K562 (cell line): ENCODE measurements around the gene PARD3B. TPM values are rescaled to one million over a fixed set of nuclear protein-coding genes. Genes with fewer than 3 reads are reported as not detected.

Experiments used
- MEF2D ChIP-seq: conservative IDR thresholded peaks from 2 replicates; pipeline ENCODE4 v1.6.1; 2016; ENCODE audit warnings: low read depth, missing genetic modification characterization, missing compliant biosample characterization
- REST ChIP-seq, 2 experiments: fragments of 450-650 bp; formaldehyde crosslinking in 1 of 2; IDR thresholded peaks; 2 replicates each; pipeline versions ENCODE4 v1.4.0 to v1.6.1; 2014 to 2020; ENCODE audit warnings: mild to moderate bottlenecking in 2 of 2, borderline replicate concordance in 1 of 2, low read depth in 1 of 2
- polyA plus RNA-seq, 8 experiments: library from polyadenylated mRNA; depleted of rRNA in 4 of 8; stranded (reverse) in 5 of 8; unstranded in 3 of 8; fragments of >200 nt; fragmentation: Nextera tagmentation in 2 of 8; fragmentation: Illumina TruSeq in 1 of 8; extraction: Ambion mirVana in 2 of 8; extraction: Trizol in 1 of 8; gene quantifications; 2 replicates each; pipeline versions ENCODE4 v1.2.1 to v1.2.3, GENCODE V29; 2011 to 2014; ENCODE audit warnings: inconsistent platforms in 1 of 8, missing spikeins in 1 of 8
- total RNA-seq, 7 experiments: library from RNA; depleted of rRNA in 6 of 7; stranded (reverse); fragments of >200 nt in 6 of 7; fragmentation: Illumina TruSeq in 2 of 7; extraction: Trizol in 2 of 7; gene quantifications; 2 replicates each; pipeline versions ENCODE4 v1.2.1 to v1.2.3, GENCODE V29; 2011 to 2021; ENCODE audit warnings: low replicate concordance in 1 of 7
- TF ChIP-seq, protein P1 (sequence below), 3 experiments: fragments of 200-800 bp in 1 of 3; sonication (Bioruptor generic) in 1 of 3; sonication (generic) in 1 of 3; formaldehyde crosslinking in 1 of 3; IDR thresholded peaks; 2 replicates each; pipeline versions ENCODE4 v1.6.1 to v1.8.0; 2016 to 2022; ENCODE audit warnings: mild to moderate bottlenecking in 2 of 3, missing compliant biosample characterization in 2 of 3, missing genetic modification characterization in 2 of 3, missing genetic modification reagents in 1 of 3

Gene PARD3B
- total and polyA plus RNA-seq, 9 of the 15 experiments (the other 6 are each of a cell fraction or from before 2014, with no cell fraction given): 0.15 to 3.0 (median 1.1) TPM

GRCh38 chr2:204885747-204886146 lies 340.5 kb downstream of the PARD3B start (continued):
- TF ChIP-seq REST (IDR thresholded peaks at IDR 0.05; ENCODE audit: borderline replicate concordance): peak; percentile 52; the same call in 1 of the 2 replicates
- TF ChIP-seq REST (CRISPR knock-in tag; IDR thresholded peaks at IDR 0.05; ENCODE audit: low read depth): no peak
- TF ChIP-seq MEF2D (tag): no peak
- TF ChIP-seq, protein P1, sequence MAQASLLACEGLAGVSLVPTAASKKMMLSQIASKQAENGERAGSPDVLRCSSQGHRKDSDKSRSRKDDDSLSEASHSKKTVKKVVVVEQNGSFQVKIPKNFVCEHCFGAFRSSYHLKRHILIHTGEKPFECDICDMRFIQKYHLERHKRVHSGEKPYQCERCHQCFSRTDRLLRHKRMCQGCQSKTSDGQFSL (CRISPR knock-in tag; IDR thresholded peaks at IDR 0.05): no peak
- TF ChIP-seq, protein P1 (tag; IDR thresholded peaks at IDR 0.05): no peak
- TF ChIP-seq, all 486 proteins: peak for 3
